AG10803 (cell line): ENCODE measurements around the gene GNAQ.

ENCODE experiments used
- DNase-seq: peaks from one replicate; pipeline ENCODE4 v3.0.0; 2010; ENCODE audit warnings: low read depth
- H3K4me3 ChIP-seq: 2 replicates; pipeline ENCODE4 v1.5.1; 2011; ENCODE audit warnings: mild to moderate bottlenecking, low read length, control low read depth
- TF ChIP-seq, protein P1 (sequence below): conservative IDR thresholded peaks from 2 replicates; pipeline ENCODE4 v1.5.1; 2011; ENCODE audit warnings: mild to moderate bottlenecking, low read length, control low read depth, inconsistent platforms

Gene GNAQ

DNA sequence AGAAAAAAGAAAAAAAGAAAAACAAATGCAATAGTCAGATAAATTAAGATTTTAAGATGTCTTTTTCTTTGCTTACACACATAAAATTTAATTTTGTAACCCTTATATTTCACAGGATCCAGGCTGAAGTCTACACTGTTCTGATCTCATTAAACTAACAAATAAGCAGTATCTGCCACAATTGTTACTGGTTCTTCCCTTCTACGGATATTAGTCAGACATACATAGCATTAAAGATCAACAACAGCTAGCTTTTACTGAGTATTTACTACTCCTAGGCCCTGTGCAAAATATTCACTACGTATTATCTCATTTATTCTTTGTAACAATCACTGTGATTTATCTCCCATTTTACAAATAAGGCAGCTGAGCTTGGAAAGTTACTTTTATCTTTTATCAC, 34.9 kb downstream of the GNAQ start:
- no peak overlapping the region for H3K4me3 ChIP-seq
- no peak for DNase-seq
- TF ChIP-seq, protein P1, sequence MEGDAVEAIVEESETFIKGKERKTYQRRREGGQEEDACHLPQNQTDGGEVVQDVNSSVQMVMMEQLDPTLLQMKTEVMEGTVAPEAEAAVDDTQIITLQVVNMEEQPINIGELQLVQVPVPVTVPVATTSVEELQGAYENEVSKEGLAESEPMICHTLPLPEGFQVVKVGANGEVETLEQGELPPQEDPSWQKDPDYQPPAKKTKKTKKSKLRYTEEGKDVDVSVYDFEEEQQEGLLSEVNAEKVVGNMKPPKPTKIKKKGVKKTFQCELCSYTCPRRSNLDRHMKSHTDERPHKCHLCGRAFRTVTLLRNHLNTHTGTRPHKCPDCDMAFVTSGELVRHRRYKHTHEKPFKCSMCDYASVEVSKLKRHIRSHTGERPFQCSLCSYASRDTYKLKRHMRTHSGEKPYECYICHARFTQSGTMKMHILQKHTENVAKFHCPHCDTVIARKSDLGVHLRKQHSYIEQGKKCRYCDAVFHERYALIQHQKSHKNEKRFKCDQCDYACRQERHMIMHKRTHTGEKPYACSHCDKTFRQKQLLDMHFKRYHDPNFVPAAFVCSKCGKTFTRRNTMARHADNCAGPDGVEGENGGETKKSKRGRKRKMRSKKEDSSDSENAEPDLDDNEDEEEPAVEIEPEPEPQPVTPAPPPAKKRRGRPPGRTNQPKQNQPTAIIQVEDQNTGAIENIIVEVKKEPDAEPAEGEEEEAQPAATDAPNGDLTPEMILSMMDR = no peak

DNA sequence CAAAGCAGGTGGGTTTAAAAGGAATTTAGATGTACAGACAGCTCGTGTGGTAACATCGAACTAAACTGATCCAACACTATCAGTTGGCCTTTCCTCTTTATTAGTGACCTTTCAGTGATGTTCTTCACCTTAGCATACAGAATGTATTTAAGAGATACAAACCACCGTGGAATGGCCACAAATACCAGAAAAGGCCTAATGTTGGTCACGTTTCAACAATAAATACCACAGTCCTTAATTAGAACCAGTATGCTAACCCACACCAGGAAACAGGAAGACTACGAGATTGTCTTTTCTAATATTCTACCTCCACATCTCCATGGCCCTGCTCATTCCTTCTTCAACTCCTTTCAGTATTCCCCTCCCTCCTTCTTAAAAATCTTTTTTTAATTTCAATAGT, 40.4 kb downstream of the GNAQ start:
- peak; percentile 29 for DNase-seq
- no peak overlapping the region for H3K4me3 ChIP-seq
- TF ChIP-seq, protein P1 = no peak

DNA sequence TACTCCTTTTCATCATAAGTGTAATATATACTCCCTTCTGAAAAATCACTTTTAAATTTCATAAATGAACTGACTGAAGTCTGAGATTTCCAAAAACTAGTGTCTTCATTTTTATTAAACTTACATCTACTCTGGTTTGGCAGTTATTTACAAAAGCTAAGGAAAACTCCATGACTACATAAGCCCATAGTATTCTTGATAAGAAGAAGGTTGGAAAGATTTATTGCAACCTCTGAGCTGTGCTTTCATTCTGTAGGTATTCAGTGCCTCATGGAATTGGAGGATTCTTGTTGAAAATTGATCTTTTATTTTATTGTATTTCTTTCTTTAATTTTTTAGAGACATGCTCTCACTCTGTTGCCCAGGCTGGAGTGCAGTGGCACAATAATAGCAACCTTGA, 41.7 kb downstream of the GNAQ start:
- TF ChIP-seq, protein P1 = no peak
- H3K4me3 ChIP-seq = no peak overlapping the region
- DNase-seq = no peak

DNA sequence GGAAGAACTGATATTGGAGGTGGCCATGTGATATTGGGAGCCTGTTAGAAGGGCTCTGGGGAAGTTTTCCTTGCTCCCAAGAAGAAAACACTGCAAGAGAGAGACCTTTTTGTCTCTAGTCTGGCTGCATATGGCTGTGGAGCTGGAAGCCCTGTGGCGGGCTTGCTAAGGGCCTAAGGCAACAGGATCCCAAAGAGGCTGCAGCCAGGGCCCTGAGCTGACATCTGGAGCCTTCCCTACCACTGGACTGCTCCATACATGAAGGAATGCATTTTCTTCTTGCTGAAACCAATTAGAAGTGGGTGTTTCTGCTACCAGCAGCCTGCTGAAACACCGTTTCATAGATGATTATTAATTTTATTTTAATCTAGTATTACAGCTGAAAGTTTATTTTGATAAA, 42.2 kb downstream of the GNAQ start:
- no peak overlapping the region for H3K4me3 ChIP-seq
- no peak for DNase-seq
- TF ChIP-seq, protein P1 = no peak

DNA sequence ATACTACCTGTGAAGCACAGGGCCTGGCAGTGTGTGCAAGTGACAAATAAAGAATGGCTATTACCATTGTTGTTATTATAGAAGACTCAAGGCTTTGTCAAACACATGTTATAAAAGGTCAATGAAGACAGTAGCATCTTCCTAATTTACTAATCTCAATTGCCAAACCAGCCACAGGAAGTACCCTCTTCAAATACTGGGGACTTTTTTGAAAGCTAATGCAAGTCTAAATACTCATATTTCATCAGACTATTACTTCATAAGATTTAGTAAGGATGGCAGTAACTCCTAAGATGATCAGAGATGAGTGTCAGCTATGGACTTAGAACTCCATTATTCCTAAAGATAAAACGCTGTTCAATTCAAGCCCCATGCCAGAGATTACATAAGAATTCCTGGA, 43.0 kb downstream of the GNAQ start:
- H3K4me3 ChIP-seq = no peak overlapping the region
- TF ChIP-seq, protein P1 = no peak
- no peak for DNase-seq

DNA sequence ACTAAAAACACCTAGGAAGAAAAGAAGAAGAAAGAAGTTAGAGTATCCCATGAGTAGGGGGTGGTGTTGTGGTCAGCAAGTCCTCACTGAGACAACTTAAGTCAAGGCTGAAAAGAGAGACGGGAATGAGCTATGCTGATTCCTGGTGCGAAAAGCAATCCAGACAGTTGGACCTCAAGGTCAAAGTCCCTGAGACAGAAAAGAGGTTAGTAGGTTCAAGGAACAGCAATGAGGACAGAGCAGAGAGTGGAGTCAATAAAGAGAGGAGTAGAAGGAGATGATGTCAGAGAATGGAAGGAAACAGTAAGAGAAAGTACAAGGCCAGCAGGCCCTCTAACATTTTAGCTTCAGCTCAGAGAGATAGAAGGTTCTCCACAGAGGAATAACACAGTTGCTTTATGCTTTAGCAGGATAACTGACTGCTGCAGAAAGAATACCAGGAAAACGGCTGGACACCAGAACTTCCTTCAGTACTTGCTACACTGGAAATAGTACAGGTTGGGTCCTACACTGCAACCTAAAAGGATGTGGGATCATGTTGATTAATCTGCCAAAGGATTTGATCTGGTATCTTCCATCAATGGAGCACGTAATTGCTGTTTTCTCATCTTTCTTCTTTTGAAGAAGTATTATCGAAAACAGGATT, 43.6 kb downstream of the GNAQ start:
- no peak for DNase-seq
- no peak overlapping the region for H3K4me3 ChIP-seq
- TF ChIP-seq, protein P1 = no peak

DNA sequence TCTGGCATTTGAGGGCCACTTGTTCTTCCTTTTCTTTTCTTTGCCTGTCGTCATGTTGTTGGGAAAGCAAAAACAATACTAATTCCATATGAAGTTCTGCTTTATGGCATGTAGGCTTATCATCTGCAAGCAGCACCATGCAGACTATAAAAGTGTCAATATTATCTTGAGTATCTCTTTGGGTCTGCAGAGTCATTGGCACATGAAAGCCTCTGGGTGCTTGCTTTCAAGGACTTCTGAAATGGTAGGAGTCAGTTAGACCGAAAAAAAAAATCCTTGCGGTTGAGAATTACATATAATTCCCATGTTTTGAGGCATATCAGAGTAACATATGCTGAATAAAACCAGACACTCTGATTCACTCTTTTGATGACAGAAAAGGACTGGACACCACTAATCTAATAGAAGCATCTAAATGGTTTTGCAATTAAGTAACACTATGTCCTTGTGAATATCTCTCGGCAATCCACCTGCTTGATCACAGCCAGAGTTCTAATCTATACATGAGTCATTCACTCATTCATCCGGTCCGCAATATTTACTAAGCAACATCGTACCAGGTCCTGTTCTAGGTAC, 44.4 kb downstream of the GNAQ start:
- no peak for DNase-seq
- TF ChIP-seq, protein P1 = no peak
- H3K4me3 ChIP-seq = no peak overlapping the region
